Activated CD8-positive, alpha-beta memory T cell treated with anti-CD3 and anti-CD28 coated beads for 4 hours (primary cell): ENCODE results near the gene KCNK3.
"Not testable (repeated sequence)": the region's sequence is repeated elsewhere in the genome, so short reads cannot be mapped to it uniquely, and the experiment has no call there.

ENCODE experiments used
- DNase-seq, 2 donors: peaks; one replicate each; pipeline ENCODE4 v3.0.0-alpha.2; 2020; ENCODE audit warnings: low read depth in 2 of 2

The KCNK3 gene

GRCh38 chr2:26729311-26729710 lies 36.8 kb downstream of the KCNK3 start:
- DNase-seq = no peak

GRCh38 chr2:26730549-26731344 lies 38.2 kb downstream of the KCNK3 start:
- no peak for DNase-seq

GRCh38 chr2:26731714-26732113 lies 39.2 kb downstream of the KCNK3 start:
- no peak for DNase-seq

- DNase-seq = no peak
These were observed 39.9 kb downstream of the KCNK3 start for GRCh38 chr2:26732446-26732845.

- no peak for DNase-seq
These were observed 40.9 kb downstream of the KCNK3 start for GRCh38 chr2:26733413-26733812.

GRCh38 chr2:26735097-26735496 lies 42.6 kb downstream of the KCNK3 start:
- DNase-seq = no peak

- DNase-seq = no peak
These were observed 43.5 kb downstream of the KCNK3 start for GRCh38 chr2:26735883-26736588.

GRCh38 chr2:26737221-26737620 lies 44.7 kb downstream of the KCNK3 start:
- DNase-seq = no peak

- DNase-seq = no peak
These were observed 46.0 kb downstream of the KCNK3 start for GRCh38 chr2:26738481-26738880.

GRCh38 chr2:26739514-26739913 lies 47.0 kb downstream of the KCNK3 start:
- no peak for DNase-seq

- no peak for DNase-seq
These were observed 47.8 kb downstream of the KCNK3 start for GRCh38 chr2:26740346-26740745.

- peak in 1 of 2 donors; percentile 20 for DNase-seq
These were observed 48.4 kb downstream of the KCNK3 start for GRCh38 chr2:26740890-26741302.

- DNase-seq = no peak
These were observed 49.7 kb downstream of the KCNK3 start for GRCh38 chr2:26742048-26742770.

GRCh38 chr2:26743852-26744251 lies 51.3 kb downstream of the KCNK3 start:
- DNase-seq = no peak

- no peak for DNase-seq
These were observed 52.4 kb downstream of the KCNK3 start for GRCh38 chr2:26744953-26745352.

GRCh38 chr2:26745609-26746327 lies 53.2 kb downstream of the KCNK3 start:
- peak; percentile 52 to 58 for DNase-seq

- no peak for DNase-seq
These were observed 54.4 kb downstream of the KCNK3 start for GRCh38 chr2:26746934-26747333.

GRCh38 chr2:26749787-26750420 lies 57.4 kb downstream of the KCNK3 start:
- DNase-seq = not testable (repeated sequence)

GRCh38 chr2:26750467-26750866 lies 57.9 kb downstream of the KCNK3 start:
- DNase-seq = not testable (repeated sequence)

GRCh38 chr2:26752656-26753055 lies 60.1 kb downstream of the KCNK3 start:
- no peak for DNase-seq

- no peak for DNase-seq
These were observed 62.0 kb downstream of the KCNK3 start for GRCh38 chr2:26754539-26754938.
